COLO829 (cell line): ENCODE data around the gene ZNF841.
"Not testable (repeated sequence)": the region's sequence is repeated elsewhere in the genome, so short reads cannot be mapped to it uniquely, and the experiment has no call there.

Experiments
- DNase-seq: peaks from one replicate; pipeline ENCODE4 v3.0.0; 2012; ENCODE audit warnings: low spot score

The ZNF841 gene

GRCh38 chr19:52095172-52096014, at the start of gene ZNF841:
TSS of gene ZNF841 (minus strand) at chr19:52095765. CDS start at chr19:52084801, 10,964 bp downstream.
- peak; percentile 95 for DNase-seq

GRCh38 chr19:52142001-52142595, 46.5 kb upstream of the ZNF841 start:
- no peak for DNase-seq

GRCh38 chr19:52141203-52141602, 45.6 kb upstream of the ZNF841 start:
- DNase-seq = no peak

GRCh38 chr19:52140032-52140710, 44.6 kb upstream of the ZNF841 start:
- no peak for DNase-seq

- DNase-seq = peak; percentile 96
These were observed 43.9 kb upstream of the ZNF841 start, which contains the start of gene ZNF616 for GRCh38 chr19:52139252-52140031. TSS of gene ZNF616 (minus strand) at chr19:52139938. CDS start at chr19:52130512, 9,426 bp downstream.

GRCh38 chr19:52138983-52139251, 43.4 kb upstream of the ZNF841 start:
- DNase-seq = no peak

- peak; percentile 8 for DNase-seq
These were observed 42.9 kb upstream of the ZNF841 start for GRCh38 chr19:52138278-52138982.

GRCh38 chr19:52120286-52120685, 24.7 kb upstream of the ZNF841 start:
- no peak for DNase-seq

GRCh38 chr19:52115526-52116053, 20.0 kb upstream of the ZNF841 start:
- DNase-seq = no peak

- no peak for DNase-seq
These were observed 19.1 kb upstream of the ZNF841 start for GRCh38 chr19:52114691-52115090.

GRCh38 chr19:52112624-52113023, 17.1 kb upstream of the ZNF841 start:
- no peak for DNase-seq

- no peak for DNase-seq
These were observed 15.2 kb upstream of the ZNF841 start for GRCh38 chr19:52110780-52111179.

- no peak for DNase-seq
These were observed 7.2 kb upstream of the ZNF841 start for GRCh38 chr19:52102782-52103181.

GRCh38 chr19:52101866-52102562, 6.4 kb upstream of the ZNF841 start:
- peak; percentile 38 for DNase-seq

GRCh38 chr19:52099497-52100138, 4.1 kb upstream of the ZNF841 start:
- DNase-seq = no peak

- DNase-seq = not testable (repeated sequence)
These were observed 851 bp upstream of the ZNF841 start for GRCh38 chr19:52096416-52096815.

GRCh38 chr19:52094526-52095130, 937 bp downstream of the ZNF841 start:
- DNase-seq = no peak

- DNase-seq = no peak
These were observed 9.1 kb downstream of the ZNF841 start for GRCh38 chr19:52086481-52086880.

- DNase-seq = no peak
These were observed 25.1 kb downstream of the ZNF841 start for GRCh38 chr19:52070496-52070895.

GRCh38 chr19:52069653-52070052, 25.9 kb downstream of the ZNF841 start:
- DNase-seq = no peak
